Neuronal stem cell (in vitro differentiated cells): ENCODE data around the gene ADM5.

Source experiments
- DNase-seq: peaks from one replicate; pipeline ENCODE4 v3.0.0-alpha.2; 2013; ENCODE audit warnings: low spot score
- H2AFZ ChIP-seq: one replicate; pipeline ENCODE4 v1.6.1; 2013; ENCODE audit warnings: mild to moderate bottlenecking, low read length, inconsistent platforms
- H2AK5ac ChIP-seq: 2 replicates; pipeline ENCODE4 v1.6.1; 2013; ENCODE audit warnings: low read depth, mild to moderate bottlenecking, inconsistent platforms, low read length, moderate library complexity, mixed read lengths
- H2BK120ac ChIP-seq: 2 replicates; pipeline ENCODE4 v1.6.1; 2013; ENCODE audit warnings: low read depth, mild to moderate bottlenecking, inconsistent platforms, low read length, moderate library complexity, mixed read lengths
- H2BK12ac ChIP-seq: one replicate; pipeline ENCODE4 v1.6.1; 2013; ENCODE audit warnings: low read length, inconsistent platforms
- H2BK15ac ChIP-seq: 2 replicates; pipeline ENCODE4 v1.6.1; 2013; ENCODE audit warnings: mild to moderate bottlenecking, low read length, inconsistent platforms, mixed read lengths
- H2BK5ac ChIP-seq: one replicate; pipeline ENCODE4 v1.6.1; 2013; ENCODE audit warnings: inconsistent platforms, mild to moderate bottlenecking, low read length, moderate library complexity
- H3K14ac ChIP-seq: one replicate; pipeline ENCODE4 v1.6.1; 2013; ENCODE audit warnings: low read length, inconsistent platforms
- H3K18ac ChIP-seq: 2 replicates; pipeline ENCODE4 v1.6.1; 2013; ENCODE audit warnings: low read length, inconsistent platforms
- H3K23ac ChIP-seq: 2 replicates; pipeline ENCODE4 v1.6.1; 2013; ENCODE audit warnings: low read depth, mild to moderate bottlenecking, mixed read lengths, low read length, inconsistent platforms; ENCODE audit not compliant: poor library complexity
- H3K27ac ChIP-seq: replicated peaks from 3 replicates; pipeline ENCODE4 v1.5.1; 2013; ENCODE audit warnings: low read length, inconsistent platforms
- H3K27me3 ChIP-seq, 3 experiments: 2 replicates each; pipeline ENCODE4 v1.6.1; 2013; ENCODE audit warnings: low read length in 3 of 3, mild to moderate bottlenecking in 2 of 3, inconsistent platforms in 1 of 3, low read depth in 1 of 3, mixed read lengths in 1 of 3, moderate library complexity in 1 of 3; ENCODE audit not compliant: control insufficient read depth in 3 of 3, insufficient read depth in 3 of 3
- H3K36me3 ChIP-seq, 2 donors: replicated peaks in 1 of 2; 2 replicates each; pipeline ENCODE4 v1.6.1; 2013; ENCODE audit warnings: low read length in 2 of 2; ENCODE audit not compliant: control insufficient read depth in 2 of 2, insufficient read depth in 2 of 2
- H3K4ac ChIP-seq: 2 replicates; pipeline ENCODE4 v1.6.1; 2013; ENCODE audit warnings: inconsistent platforms, mild to moderate bottlenecking, low read length, moderate library complexity
- H3K4me1 ChIP-seq, 2 donors: 1 replicate in 1 of 2; 2 replicates in 1 of 2; pipeline ENCODE4 v1.6.1; 2013; ENCODE audit warnings: low read length in 2 of 2, low read depth in 1 of 2; ENCODE audit not compliant: control insufficient read depth in 2 of 2, insufficient read depth in 1 of 2
- H3K4me2 ChIP-seq: one replicate; pipeline ENCODE4 v1.6.1; 2013; ENCODE audit warnings: mild to moderate bottlenecking, low read length, inconsistent platforms; ENCODE audit not compliant: insufficient read depth, poor library complexity, severe bottlenecking
- H3K4me3 ChIP-seq, 2 donors: 2 replicates each; pipeline ENCODE4 v1.5.1; 2013; ENCODE audit warnings: low read length in 2 of 2, mild to moderate bottlenecking in 2 of 2, inconsistent platforms in 1 of 2, moderate library complexity in 1 of 2
- H3K79me1 ChIP-seq: one replicate; pipeline ENCODE4 v1.6.1; 2013; ENCODE audit warnings: low read depth, mild to moderate bottlenecking, inconsistent platforms, low read length, moderate library complexity
- H3K9ac ChIP-seq: one replicate; pipeline ENCODE4 v1.6.1; 2013; ENCODE audit warnings: mild to moderate bottlenecking, low read depth, low read length, inconsistent platforms; ENCODE audit not compliant: poor library complexity
- H3K9me3 ChIP-seq, 2 donors: replicated peaks in 1 of 2; 2 replicates each; pipeline versions ENCODE3 to v1.6.1; 2013; ENCODE audit warnings: low read length in 2 of 2, mild to moderate bottlenecking in 2 of 2, inconsistent platforms in 1 of 2, low read depth in 1 of 2, mixed read lengths in 1 of 2, moderate library complexity in 1 of 2; ENCODE audit not compliant: control insufficient read depth in 2 of 2, insufficient read depth in 1 of 2
- H4K8ac ChIP-seq: one replicate; pipeline ENCODE4 v1.6.1; 2013; ENCODE audit warnings: low read depth, mild to moderate bottlenecking, inconsistent platforms, low read length, moderate library complexity
- H4K91ac ChIP-seq: one replicate; pipeline ENCODE4 v1.6.1; 2013; ENCODE audit warnings: low read length, low read depth, mild to moderate bottlenecking, inconsistent platforms; ENCODE audit not compliant: poor library complexity
- WGBS, 2 donors: extraction: QIAGEN DNeasy Blood & Tissue Kit; methylation state at CpG; one replicate each; pipeline ENCODE4 v1.1.7; 2013; ENCODE audit warnings: missing lambda C conversion rate in 2 of 2, mixed read lengths in 1 of 2; ENCODE audit not compliant: insufficient read length in 2 of 2, insufficient replicate concordance in 1 of 2; ENCODE audit errors: extremely low coverage in 2 of 2; 5-methylcytosine and 5-hydroxymethylcytosine counted together

ADM5 gene

DNA sequence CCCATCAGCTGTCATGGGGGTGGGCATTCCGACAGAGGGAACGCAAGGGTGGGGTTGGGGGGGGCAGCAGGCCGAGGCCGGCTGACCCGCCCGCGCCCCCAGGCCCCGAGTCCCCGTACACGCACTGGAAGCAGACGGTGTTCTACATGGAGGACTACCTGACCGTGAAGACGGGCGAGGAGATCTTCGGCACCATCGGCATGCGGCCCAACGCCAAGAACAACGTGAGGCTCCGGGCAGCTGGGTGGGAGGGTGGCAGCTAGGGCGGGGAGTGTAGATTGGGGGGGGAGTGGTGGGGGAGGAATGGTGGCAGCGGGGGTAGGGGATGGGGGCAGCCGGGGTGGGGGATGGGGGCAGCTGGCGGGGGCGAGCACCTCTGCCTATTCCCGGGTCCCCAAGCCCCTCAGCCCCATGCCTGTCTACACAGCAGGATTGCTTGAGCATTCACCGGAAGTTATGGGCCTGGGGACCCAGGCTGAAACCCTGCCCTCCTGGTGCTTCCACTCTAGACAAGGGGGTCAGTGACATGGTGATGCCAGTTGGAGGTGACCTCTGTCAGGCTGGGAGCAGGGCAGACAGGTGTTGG, 2.8 kb upstream of the ADM5 start:
- Histone ChIP-seq H3K27me3 (no peaks in the 10 kb centered on the region), H2AK5ac (no peak overlapping the region), H3K18ac (no peak overlapping the region), H3K9ac (peak overlapping the region; percentile 40), H2AFZ (no peak overlapping the region), H3K9me3 (no peaks in the 10 kb centered on the region), H4K91ac (no peak overlapping the region), H2BK12ac (no peak overlapping the region), H3K4ac (no peak overlapping the region), H2BK5ac (no peak overlapping the region), H2BK120ac (no peak overlapping the region), H3K79me1 (peaks cover 22% of the 10 kb centered on the region), H3K14ac (no peak overlapping the region), H3K27ac (no peak overlapping the region), H3K4me1 (peaks cover 15 to 16% of the 10 kb centered on the region in 2 donors), H3K4me3 (no peak overlapping the region), H3K36me3 (peaks cover 46 to 86% of the 10 kb centered on the region in 2 donors), H4K8ac (no peak overlapping the region), H3K23ac (no peak overlapping the region), H2BK15ac (no peak overlapping the region), H3K4me2 (no peak overlapping the region)
- no CpG with 5 or more reads among the region's 27 CpGs for WGBS, 2 donors
- no peak for DNase-seq

DNA sequence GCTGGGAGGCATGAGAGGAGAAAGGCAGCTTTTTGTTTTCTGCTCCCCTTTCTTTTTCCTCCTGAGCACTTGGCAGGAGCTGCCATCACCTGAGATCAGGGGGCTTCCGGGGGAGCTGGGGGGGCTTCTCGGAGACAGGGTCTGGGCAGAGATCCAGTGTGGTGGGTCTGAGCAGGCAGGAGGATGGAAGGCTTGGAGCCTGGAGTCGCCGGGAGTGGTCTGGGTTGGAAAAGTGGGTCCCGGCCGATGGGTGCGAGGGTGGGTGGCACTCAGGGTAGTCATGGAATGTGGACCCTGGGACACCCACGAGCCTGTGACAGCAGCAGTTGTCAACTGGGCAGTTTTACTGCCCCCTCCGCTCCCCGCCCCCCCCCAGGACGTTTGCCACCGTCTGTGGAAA, 2.2 kb upstream of the ADM5 start:
- H3K9ac ChIP-seq, result no peak overlapping the region
- no peak overlapping the region for H2BK12ac ChIP-seq
- peaks cover 41 to 81% of the 10 kb centered on the region in 2 donors for H3K36me3 ChIP-seq
- no peak overlapping the region for H3K4me2 ChIP-seq
- no peak overlapping the region for H2BK15ac ChIP-seq
- H3K27ac ChIP-seq, result no peak overlapping the region
- no peak overlapping the region for H4K91ac ChIP-seq
- WGBS, 2 donors, result no CpG with 5 or more reads among the region's 12 CpGs
- H2BK5ac ChIP-seq, result no peak overlapping the region
- no peak overlapping the region for H4K8ac ChIP-seq
- peaks cover 16% of the 10 kb centered on the region for H3K79me1 ChIP-seq
- no peak overlapping the region for H2BK120ac ChIP-seq
- H2AK5ac ChIP-seq, result no peak overlapping the region
- peak overlapping the region; percentile 43 for H3K23ac ChIP-seq
- H3K14ac ChIP-seq, result no peak overlapping the region
- no peak overlapping the region for H2AFZ ChIP-seq
- H3K27me3 ChIP-seq, result no peaks in the 10 kb centered on the region
- DNase-seq, result no peak
- H3K9me3 ChIP-seq, result no peaks in the 10 kb centered on the region
- peaks cover 17 to 18% of the 10 kb centered on the region in 2 donors for H3K4me1 ChIP-seq
- no peak overlapping the region for H3K4ac ChIP-seq
- H3K4me3 ChIP-seq, result no peak overlapping the region
- H3K18ac ChIP-seq, result no peak overlapping the region

DNA sequence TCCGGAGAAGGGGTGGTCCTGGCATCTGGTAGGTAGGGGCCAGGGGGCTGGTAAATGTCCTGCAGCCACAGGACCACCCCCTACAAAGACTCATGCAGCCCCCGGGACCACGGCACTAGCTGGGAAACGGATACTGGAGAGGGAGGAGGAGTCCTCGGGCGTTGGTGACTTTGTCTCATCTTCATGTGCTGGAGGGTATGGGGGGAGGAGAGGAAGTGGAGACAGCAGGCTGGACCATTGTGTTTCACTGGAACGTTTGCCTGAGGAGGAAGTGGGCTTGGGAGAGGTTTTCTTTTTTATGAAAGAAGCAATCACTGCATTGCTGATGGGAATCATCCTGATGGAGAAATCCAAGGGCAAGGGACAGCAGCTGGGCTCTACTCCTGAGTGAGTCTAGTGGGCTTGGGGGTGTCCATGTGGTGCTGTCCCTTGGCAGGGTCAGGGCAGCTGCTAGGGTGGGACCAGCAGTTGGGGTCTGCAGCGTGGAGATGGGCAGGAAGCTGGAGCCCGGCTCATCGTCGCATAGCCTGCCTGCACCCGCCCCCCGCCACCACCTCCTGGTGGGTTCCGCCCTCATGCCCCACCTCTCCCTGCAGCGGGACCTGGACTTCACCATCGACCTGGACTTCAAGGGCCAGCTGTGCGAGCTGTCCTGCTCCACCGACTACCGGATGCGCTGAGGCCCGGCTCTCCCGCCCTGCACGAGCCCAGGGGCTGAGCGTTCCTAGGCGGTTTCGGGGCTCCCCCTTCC, 1.7 kb upstream of the ADM5 start:
- WGBS, 2 donors, result no CpG with 5 or more reads among the region's 26 CpGs
- Histone ChIP-seq H2BK15ac (no peak overlapping the region), H3K4me3 (no peak overlapping the region), H3K4me1 (peaks cover 19 to 21% of the 10 kb centered on the region in 2 donors), H3K4me2 (no peak overlapping the region), H3K27ac (no peak overlapping the region), H2BK120ac (no peak overlapping the region), H4K8ac (no peak overlapping the region), H3K79me1 (peaks cover 16% of the 10 kb centered on the region), H2AK5ac (no peak overlapping the region), H3K18ac (no peak overlapping the region), H3K9ac (peak overlapping the region; percentile 30), H3K23ac (no peak overlapping the region), H2BK5ac (no peak overlapping the region), H3K27me3 (no peaks in the 10 kb centered on the region), H3K4ac (no peak overlapping the region), H3K14ac (no peak overlapping the region), H2AFZ (no peak overlapping the region), H3K36me3 (peaks cover 37 to 75% of the 10 kb centered on the region in 2 donors), H3K9me3 (no peaks in the 10 kb centered on the region), H4K91ac (no peak overlapping the region), H2BK12ac (no peak overlapping the region)
- no peak for DNase-seq

DNA sequence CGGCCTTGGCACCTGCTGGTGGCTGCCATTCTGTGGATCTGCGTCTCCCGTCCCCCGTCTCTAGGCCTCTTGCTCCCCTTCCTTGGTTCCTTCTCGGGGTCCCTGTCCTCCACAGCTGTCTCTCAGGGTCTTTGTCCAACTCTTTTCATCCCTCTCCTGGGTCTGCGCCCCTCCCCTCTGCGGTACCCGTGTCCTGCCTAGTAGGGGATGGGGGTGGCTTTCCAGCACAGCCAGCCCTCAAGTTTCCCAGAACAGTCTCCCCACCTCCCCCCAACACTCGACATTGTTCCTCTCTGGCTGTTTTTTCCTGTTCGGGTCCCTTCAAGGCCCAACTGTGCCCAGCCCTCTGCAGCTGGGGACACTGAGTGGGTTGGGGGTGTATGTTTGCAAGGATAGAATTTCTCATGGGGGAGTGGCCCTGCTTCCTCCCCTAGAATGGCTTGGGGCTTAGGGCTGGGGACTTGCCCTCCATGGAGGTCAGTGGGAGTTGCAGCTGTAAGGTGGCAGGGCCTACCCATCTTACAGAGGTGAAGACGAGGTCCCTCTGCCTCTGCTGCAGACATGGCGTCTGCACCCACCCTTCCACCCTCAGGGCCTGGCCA, 762 bp upstream of the ADM5 start:
- Histone ChIP-seq H3K23ac (peak overlapping the region; percentile 87), H4K91ac (no peak overlapping the region), H2AFZ (no peak overlapping the region), H3K4me3 (no peak overlapping the region), H3K27ac (peak overlapping the region; percentile 50), H3K18ac (peak overlapping the region; percentile 35), H3K27me3 (no peaks in the 10 kb centered on the region), H2BK5ac (peak overlapping the region; percentile 91), H3K4ac (peak overlapping the region; percentile 17), H3K4me1 (peaks cover 19 to 21% of the 10 kb centered on the region in 2 donors), H2AK5ac (peak overlapping the region; percentile 88), H2BK12ac (no peak overlapping the region), H3K4me2 (peak overlapping the region; percentile 90), H2BK120ac (no peak overlapping the region), H2BK15ac (no peak overlapping the region), H3K9ac (peak overlapping the region; percentile 50), H3K36me3 (peaks cover 39 to 74% of the 10 kb centered on the region in 2 donors), H3K79me1 (peaks cover 17% of the 10 kb centered on the region), H4K8ac (no peak overlapping the region), H3K9me3 (no peaks in the 10 kb centered on the region), H3K14ac (peak overlapping the region; percentile 94)
- DNase-seq, result no peak
- no CpG with 5 or more reads among the region's 12 CpGs for WGBS, 2 donors
